Activated CD4-positive, alpha-beta T cell treated with anti-CD3 and anti-CD28 coated beads, Interleukin-2, amount 10 ng/mL, durations not matched to agents 7 days and 5 days (primary cell): ENCODE data around the gene DMXL1. TPM values are rescaled to one million over a fixed set of nuclear protein-coding genes. Genes with fewer than 3 reads are reported as not detected.

Experiments used
- CTCF ChIA-PET: fragments of 350-600 bp; sonication (Branson Sonifier 250); formaldehyde crosslinking; loops from one replicate; lab custom pipeline; 2021; ENCODE audit warnings: antibody characterized with exemption; lab: Charles Lee
- POLR2A ChIA-PET: fragments of 350-600 bp; sonication (Branson Sonifier 250); formaldehyde crosslinking; loops from one replicate; lab custom pipeline; 2021; ENCODE audit warnings: antibody characterized with exemption; lab: Charles Lee
- DNase-seq: peaks from one replicate; pipeline ENCODE4 v3.0.0-alpha.2; 2020
- H3K27ac Mint-ChIP-seq: one replicate; pipeline ENCODE4 v1.8.0; 2021; ENCODE audit warnings: mild to moderate bottlenecking, moderate library complexity, mixed read lengths
- H3K27me3 Mint-ChIP-seq: one replicate; pipeline ENCODE4 v1.8.0; 2021; ENCODE audit warnings: mixed read lengths
- H3K36me3 Mint-ChIP-seq: one replicate; pipeline ENCODE4 v1.8.0; 2021; ENCODE audit warnings: low read depth, mixed read lengths
- H3K4me1 Mint-ChIP-seq: one replicate; pipeline ENCODE4 v1.8.0; 2021; ENCODE audit warnings: mixed read lengths
- H3K4me3 Mint-ChIP-seq: one replicate; pipeline ENCODE4 v1.8.0; 2021; ENCODE audit warnings: mild to moderate bottlenecking, moderate library complexity, mixed read lengths
- H3K9me3 Mint-ChIP-seq: one replicate; pipeline ENCODE4 v1.8.0; 2021; ENCODE audit warnings: mixed read lengths
- total RNA-seq, 2 experiments: library from RNA; stranded (reverse); gene quantifications; one replicate each; pipeline ENCODE4 v1.2.3, GENCODE V29; 2021

DMXL1 gene
- total RNA-seq, 2 experiments from 2014 or later = 28.4 to 29.3 TPM

DNA sequence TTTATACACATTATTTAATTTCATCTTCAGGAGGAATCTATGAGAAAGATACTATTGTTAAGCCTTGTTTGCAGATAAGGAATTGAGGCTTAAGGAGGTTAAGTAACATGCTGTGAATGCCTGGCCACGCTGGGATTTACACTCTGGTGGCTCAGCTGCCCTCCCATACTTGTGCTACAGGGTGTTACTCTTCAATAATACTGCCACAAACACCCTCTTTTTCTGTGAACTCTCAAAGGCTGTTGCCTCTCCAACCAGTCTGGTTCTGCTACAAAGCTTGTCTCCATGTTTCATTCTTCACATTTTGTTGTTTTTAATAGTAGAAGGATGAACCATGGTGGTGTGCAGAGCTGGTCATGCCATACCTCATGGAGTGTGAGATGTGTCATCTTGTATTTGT lies 208.2 kb downstream of the DMXL1 start:
- Mint-ChIP-seq H3K9me3 (no peaks in the 10 kb centered on the region), H3K27me3 (no peaks in the 10 kb centered on the region), H3K4me1 (peaks cover 97% of the 10 kb centered on the region), H3K36me3 (peaks cover 91% of the 10 kb centered on the region), H3K27ac (peak overlapping the region; percentile 80), H3K4me3 (peak overlapping the region; percentile 64)
- CTCF ChIA-PET = interaction anchor here (1.2 kb wide), 1 partner anchor 9 kb away, joined by 3 read pairs; no protein-coding TSS in a partner anchor
- DNase-seq = no peak
- POLR2A ChIA-PET = no interaction called here

DNA sequence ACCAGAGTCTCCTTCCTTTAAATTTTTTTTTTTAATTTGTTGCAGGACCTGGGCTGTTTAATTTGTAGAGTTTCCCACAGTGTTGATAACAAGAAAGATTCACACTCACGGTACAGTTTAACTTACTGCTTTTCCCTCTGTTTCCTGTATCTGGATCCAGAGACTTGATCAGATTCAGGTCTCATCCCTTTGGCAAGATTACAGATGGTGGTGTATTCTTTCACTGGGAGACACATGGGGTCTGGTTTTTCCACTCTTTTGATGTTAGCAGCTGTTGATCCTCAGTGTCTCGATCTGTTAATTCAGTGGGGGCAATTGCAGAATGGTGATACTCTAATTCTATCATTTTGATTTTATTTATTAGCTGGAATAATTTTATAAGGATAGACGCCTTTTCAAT lies 209.5 kb downstream of the DMXL1 start:
- H3K27me3 Mint-ChIP-seq = no peaks in the 10 kb centered on the region
- H3K27ac Mint-ChIP-seq = no peak overlapping the region
- H3K4me1 Mint-ChIP-seq = peaks cover 96% of the 10 kb centered on the region
- DNase-seq = no peak
- ChIA-PET POLR2A (no interaction called here), CTCF (interaction anchor here (1.7 kb wide), 1 partner anchor 10 kb away, joined by 3 read pairs; no protein-coding TSS in a partner anchor)
- H3K9me3 Mint-ChIP-seq = no peaks in the 10 kb centered on the region
- no peak overlapping the region for H3K4me3 Mint-ChIP-seq
- H3K36me3 Mint-ChIP-seq = peaks cover 84% of the 10 kb centered on the region

DNA sequence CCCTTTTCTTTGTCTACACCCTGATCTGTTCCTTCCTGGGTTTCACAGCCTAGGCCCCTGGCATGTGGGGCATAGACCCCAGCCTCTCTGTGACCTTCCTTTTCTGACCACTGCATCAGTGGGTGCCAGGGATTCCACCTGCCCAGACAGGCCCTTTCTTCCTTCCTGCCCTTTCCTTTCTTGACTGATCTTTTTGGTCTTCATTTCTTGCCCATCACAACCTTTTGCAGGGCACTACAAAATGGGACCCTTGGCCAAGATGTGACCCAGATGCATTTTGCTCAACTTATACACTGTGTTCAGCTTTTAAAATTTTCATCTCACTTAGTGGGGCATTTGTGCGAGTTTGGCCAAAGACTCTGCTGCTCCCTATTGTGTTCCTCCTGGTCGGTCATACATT lies 211.7 kb downstream of the DMXL1 start:
- POLR2A ChIA-PET = no interaction called here
- H3K4me3 Mint-ChIP-seq = no peak overlapping the region
- peaks cover 79% of the 10 kb centered on the region for H3K36me3 Mint-ChIP-seq
- no peak for DNase-seq
- CTCF ChIA-PET = interaction anchor here (1.6 kb wide), 1 partner anchor 13 kb away, joined by 3 read pairs; no protein-coding TSS in a partner anchor
- peaks cover 98% of the 10 kb centered on the region for H3K4me1 Mint-ChIP-seq
- no peaks in the 10 kb centered on the region for H3K27me3 Mint-ChIP-seq
- H3K9me3 Mint-ChIP-seq = no peaks in the 10 kb centered on the region
- H3K27ac Mint-ChIP-seq = peak overlapping the region; percentile 80

DNA sequence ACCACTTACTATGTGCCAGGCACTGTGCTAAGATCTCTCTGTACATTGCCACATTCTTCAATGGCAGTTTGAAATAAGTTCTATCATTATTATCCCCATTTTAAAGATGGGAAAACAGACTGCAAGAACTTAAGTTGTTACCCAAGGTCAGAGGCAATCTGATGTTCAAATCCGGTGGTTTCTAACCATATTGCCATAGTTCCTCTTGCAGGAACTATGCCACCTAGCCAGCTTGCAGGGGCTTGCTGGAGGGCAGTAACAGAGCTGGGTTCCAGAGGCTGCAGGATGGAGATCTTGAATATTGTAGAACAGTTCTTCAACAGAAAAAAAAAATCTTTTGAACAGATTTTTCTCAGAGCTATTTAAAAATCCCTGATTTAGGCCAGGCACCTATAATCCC lies 213.1 kb downstream of the DMXL1 start:
- DNase-seq = no peak
- peak overlapping the region; percentile 80 for H3K27ac Mint-ChIP-seq
- ChIA-PET CTCF (interaction anchor here (1.6 to 2.1 kb wide), 2 partner anchors 14 to 16 kb away, joined by 3 to 7 read pairs; no protein-coding TSS in a partner anchor), POLR2A (no interaction called here)
- H3K4me3 Mint-ChIP-seq = no peak overlapping the region
- H3K27me3 Mint-ChIP-seq = no peaks in the 10 kb centered on the region
- H3K9me3 Mint-ChIP-seq = no peaks in the 10 kb centered on the region
- peaks cover 71% of the 10 kb centered on the region for H3K36me3 Mint-ChIP-seq
- peaks cover 98% of the 10 kb centered on the region for H3K4me1 Mint-ChIP-seq

DNA sequence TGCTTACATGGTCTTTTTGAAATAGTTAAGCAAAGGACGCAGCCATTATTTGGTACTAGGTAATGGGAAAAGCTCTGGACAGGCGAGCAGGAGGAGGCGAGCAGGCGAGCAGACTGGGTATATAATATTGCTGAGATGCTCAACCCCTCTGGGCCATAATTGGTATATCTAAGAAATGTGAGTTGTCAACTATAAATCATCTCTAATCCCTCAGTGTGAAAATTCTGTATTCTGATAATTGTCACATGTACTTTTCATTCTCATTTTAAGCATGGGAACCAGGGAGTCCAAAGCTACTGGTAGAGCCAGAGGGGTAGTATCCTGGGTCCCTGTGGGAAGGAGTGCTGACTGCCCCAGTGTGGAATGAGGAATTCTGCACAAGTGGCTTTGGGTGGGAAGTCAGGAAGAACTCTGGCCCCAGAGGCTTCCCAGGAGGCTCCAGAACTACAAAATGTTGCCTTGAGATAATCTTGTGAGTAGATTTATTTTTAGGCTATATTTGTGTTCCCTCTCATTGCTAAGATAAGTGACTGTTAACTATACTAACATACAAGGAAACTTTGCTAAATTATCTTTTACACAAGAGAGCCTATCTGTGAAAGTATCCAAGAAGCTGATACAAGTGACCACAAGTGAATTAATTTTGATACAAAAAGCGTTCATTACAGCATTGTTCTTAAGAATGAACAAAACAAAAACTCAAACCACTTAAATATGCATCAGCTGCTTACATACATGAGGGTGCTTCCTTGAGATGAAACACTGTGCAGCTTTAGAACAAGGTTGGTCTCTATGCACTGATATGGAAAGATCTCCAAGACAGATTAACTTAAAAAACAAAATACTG lies 214.4 kb downstream of the DMXL1 start:
- H3K4me1 Mint-ChIP-seq = peaks cover 99% of the 10 kb centered on the region
- no peak for DNase-seq
- ChIA-PET POLR2A (no interaction called here), CTCF (interaction anchor here (0.7 to 2.1 kb wide), 2 partner anchors 15 to 53 kb away, joined by 3 to 7 read pairs; no protein-coding TSS in a partner anchor)
- peak overlapping the region; percentile 93 for H3K27ac Mint-ChIP-seq
- H3K9me3 Mint-ChIP-seq = peaks cover under 1% of the 10 kb centered on the region
- H3K36me3 Mint-ChIP-seq = peaks cover 69% of the 10 kb centered on the region
- H3K4me3 Mint-ChIP-seq = peak overlapping the region; percentile 22
- no peaks in the 10 kb centered on the region for H3K27me3 Mint-ChIP-seq

DNA sequence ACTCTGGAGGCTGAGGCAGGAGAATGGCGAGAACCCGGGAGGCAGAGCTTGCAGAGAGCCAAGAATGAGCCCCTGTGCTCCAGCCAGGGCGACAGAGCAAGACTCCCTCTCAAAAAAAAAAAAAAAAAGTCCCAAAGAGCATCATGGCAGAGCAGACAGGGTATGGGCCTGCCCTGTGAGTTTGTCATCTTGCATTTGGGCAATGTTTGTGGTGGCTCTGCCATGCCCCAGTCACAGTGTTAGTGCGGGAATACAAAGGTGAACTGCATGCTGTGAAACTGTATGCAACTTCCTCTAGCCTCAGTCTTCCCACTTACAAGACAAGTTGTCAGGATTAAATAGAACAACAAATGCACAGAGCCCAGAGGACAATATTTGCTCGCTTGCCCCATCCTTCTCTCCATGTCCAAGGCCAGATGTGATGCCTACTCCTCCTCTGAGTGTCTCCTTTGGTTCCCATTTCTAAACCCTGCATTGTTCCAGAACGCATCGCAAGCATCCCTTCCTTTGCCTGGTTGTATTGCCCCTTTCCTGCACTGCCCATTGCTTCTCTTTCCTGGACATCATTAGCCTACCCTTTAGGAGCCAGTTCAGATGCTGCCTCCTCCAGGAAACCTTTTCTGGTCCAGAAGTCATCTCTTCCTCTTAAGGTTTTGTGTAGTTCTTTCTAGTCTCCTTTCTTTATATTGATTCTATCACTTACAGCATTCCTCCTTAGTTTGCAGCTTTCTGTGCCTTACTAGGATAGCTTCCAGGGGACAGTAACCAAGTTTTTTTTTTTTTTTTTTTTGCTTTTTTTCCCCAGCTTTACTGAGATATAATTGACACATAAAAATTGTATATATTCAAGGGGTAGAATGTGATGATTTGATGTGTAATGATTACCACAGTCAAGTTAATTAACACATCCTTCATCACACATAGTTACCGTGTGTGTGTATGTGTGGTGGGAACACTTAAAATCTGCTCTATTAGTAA lies 215.9 kb downstream of the DMXL1 start:
- CTCF ChIA-PET = interaction anchor here (0.9 to 1.2 kb wide), 2 partner anchors 26 to 29 kb away, joined by 3 to 4 read pairs; no protein-coding TSS in a partner anchor
- Mint-ChIP-seq H3K36me3 (peaks cover 67% of the 10 kb centered on the region), H3K9me3 (peaks cover 3% of the 10 kb centered on the region), H3K4me3 (peak overlapping the region; percentile 73), H3K4me1 (peaks cover 98% of the 10 kb centered on the region), H3K27me3 (no peaks in the 10 kb centered on the region), H3K27ac (peak overlapping the region; percentile 93)
- POLR2A ChIA-PET = interaction anchor here (1.0 kb wide), 1 partner anchor 49 kb away, joined by 3 read pairs; no protein-coding TSS in a partner anchor
- DNase-seq = no peak

DNA sequence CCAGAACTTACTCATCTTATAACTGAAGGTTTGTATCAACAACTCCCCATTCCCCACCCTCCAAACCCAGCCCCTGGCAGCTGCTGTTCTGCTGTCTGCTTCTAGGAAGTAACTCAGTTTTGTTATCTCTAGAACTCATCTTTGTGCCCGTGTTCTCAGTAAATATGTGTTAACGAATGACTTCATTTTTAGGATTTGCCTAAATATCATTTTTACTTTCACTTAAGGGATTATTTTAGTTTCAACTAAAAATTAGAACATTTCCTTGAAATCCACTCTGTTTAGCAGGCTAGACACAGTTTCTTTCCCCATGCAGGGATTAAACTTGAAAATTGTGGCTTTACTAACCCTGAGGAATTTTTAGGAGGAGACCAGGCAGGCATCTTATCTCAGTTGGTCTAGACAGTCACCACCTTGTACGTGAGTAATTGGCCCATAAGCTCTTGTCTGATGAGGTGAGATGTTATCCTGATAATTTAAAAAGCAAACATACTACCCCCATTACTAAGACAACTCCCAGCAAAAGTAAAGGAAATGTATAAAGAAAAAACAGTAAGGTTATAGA lies 216.7 kb downstream of the DMXL1 start:
- H3K36me3 Mint-ChIP-seq = peaks cover 66% of the 10 kb centered on the region

DNA sequence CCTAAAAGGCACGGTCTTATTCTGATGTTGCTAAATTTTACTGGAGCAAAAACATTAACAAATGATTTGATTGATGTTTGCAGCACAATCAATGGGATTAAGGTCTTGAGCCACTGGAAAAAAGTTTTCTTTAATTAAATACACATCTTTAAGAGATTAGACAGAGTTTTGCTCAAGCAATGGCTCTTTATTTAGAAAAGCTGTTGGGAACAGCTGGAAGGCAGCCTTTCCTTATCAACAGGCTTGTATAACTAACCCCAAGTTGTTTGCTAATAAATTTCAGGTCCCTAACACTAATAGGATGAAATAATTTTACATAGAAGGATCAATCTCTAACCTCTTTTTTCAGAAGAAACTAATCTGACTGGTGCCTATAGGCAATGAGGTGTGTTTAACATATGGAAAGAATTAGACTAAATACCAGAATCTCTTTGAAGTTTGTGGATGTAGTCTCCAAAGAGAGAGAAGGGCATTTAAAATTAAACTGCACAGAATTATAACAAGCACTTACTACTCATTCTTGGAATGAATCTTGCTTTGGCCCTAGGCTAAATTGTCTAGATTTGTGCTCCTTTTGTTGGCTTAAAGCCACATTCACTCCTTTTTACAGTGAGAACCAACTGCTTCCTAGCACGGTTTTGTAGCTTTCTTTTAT lies 217.6 kb downstream of the DMXL1 start:
- Mint-ChIP-seq H3K4me1 (peaks cover 95% of the 10 kb centered on the region), H3K9me3 (peaks cover 10% of the 10 kb centered on the region), H3K4me3 (peak overlapping the region; percentile 73), H3K27ac (peak overlapping the region; percentile 93), H3K36me3 (peaks cover 66% of the 10 kb centered on the region), H3K27me3 (no peaks in the 10 kb centered on the region)
- no peak for DNase-seq
- ChIA-PET CTCF (interaction anchor here (0.9 to 3.6 kb wide), 3 partner anchors 45 to 301 kb away, joined by 3 to 11 read pairs (median 3); no protein-coding TSS in a partner anchor), POLR2A (no interaction called here)

More for the DNA sequence above, 216.7 kb downstream of the DMXL1 start:
- CTCF ChIA-PET = interaction anchor here (0.9 to 3.6 kb wide), 3 partner anchors 25 to 46 kb away, joined by 3 to 11 read pairs (median 4); no protein-coding TSS in a partner anchor
- H3K9me3 Mint-ChIP-seq = peaks cover 4% of the 10 kb centered on the region
- POLR2A ChIA-PET = interaction anchor here (1.0 kb wide), 1 partner anchor 49 kb away, joined by 3 read pairs; no protein-coding TSS in a partner anchor
- H3K27me3 Mint-ChIP-seq = no peaks in the 10 kb centered on the region
- H3K4me1 Mint-ChIP-seq = peaks cover 96% of the 10 kb centered on the region
- DNase-seq = peak; percentile 68
- peak overlapping the region; percentile 73 for H3K4me3 Mint-ChIP-seq
- H3K27ac Mint-ChIP-seq = peak overlapping the region; percentile 93

DNA sequence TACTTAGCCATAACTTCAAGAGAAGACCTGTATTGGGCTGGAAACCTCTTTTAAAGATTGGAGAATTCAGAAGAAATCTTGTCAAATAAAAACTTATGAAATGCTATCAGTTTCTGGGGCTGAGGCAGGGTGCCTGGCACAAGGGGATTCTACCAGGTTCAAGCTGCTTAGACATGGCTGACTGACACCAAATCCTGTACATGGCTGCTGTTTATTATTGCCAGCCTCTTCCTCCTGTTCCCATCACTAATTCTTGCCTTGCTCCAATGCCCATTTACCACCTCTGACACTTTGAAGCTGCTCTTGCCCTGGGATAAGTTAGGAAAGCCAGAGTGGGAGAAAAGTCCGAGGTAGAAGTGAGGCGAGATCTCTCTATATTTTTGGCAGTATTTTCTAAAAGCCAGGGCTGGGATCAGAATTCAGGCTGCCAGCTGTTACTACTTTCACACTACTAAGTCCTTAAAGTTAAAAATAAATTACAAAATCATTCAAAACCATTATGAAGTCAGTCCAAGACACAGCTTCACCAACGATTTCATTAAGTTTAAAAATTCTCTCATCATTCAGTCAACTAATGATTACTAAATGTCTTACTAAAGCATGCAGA lies 218.7 kb downstream of the DMXL1 start:
- POLR2A ChIA-PET = interaction anchor here (0.7 kb wide), 1 partner anchor 268 kb away, joined by 3 read pairs; no protein-coding TSS in a partner anchor
- H3K9me3 Mint-ChIP-seq = peaks cover 14% of the 10 kb centered on the region
- peaks cover 91% of the 10 kb centered on the region for H3K4me1 Mint-ChIP-seq
- peak overlapping the region; percentile 53 for H3K4me3 Mint-ChIP-seq
- H3K27me3 Mint-ChIP-seq = no peaks in the 10 kb centered on the region
- CTCF ChIA-PET = interaction anchor here (0.7 to 3.6 kb wide), 9 partner anchors 8 to 301 kb away, joined by 3 to 15 read pairs (median 4); partner anchors contain the start of gene DTWD2
- no peak for DNase-seq
- H3K27ac Mint-ChIP-seq = peak overlapping the region; percentile 79
- peaks cover 67% of the 10 kb centered on the region for H3K36me3 Mint-ChIP-seq

DNA sequence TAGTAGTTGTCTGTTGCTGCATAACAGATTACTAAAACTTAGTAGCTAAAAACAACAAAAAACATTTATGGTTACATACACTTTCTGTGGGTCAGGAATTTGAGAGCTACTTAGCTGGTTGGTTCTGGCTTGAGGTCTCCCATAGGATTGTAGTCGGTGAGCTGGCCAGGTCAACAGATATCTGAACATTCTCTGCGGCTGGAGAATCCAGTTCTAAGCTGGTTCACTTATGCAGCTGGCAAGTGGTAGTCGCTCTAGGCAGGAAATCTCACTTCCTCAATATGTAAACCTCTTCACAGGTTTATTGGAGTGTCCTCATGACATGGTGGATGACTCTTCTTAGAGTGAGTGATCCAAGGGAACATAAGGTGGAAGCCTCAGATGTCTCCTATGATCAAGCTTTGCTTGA lies 219.3 kb downstream of the DMXL1 start:
- Mint-ChIP-seq H3K4me3 (peak overlapping the region; percentile 53), H3K4me1 (peaks cover 90% of the 10 kb centered on the region), H3K27ac (peak overlapping the region; percentile 83), H3K36me3 (peaks cover 70% of the 10 kb centered on the region), H3K9me3 (peaks cover 14% of the 10 kb centered on the region), H3K27me3 (no peaks in the 10 kb centered on the region)
- ChIA-PET POLR2A (no interaction called here), CTCF (interaction anchor here (0.6 to 3.6 kb wide), 11 partner anchors 9 to 302 kb away, joined by 3 to 15 read pairs (median 5); partner anchors contain the start of gene DTWD2)
- no peak for DNase-seq

DNA sequence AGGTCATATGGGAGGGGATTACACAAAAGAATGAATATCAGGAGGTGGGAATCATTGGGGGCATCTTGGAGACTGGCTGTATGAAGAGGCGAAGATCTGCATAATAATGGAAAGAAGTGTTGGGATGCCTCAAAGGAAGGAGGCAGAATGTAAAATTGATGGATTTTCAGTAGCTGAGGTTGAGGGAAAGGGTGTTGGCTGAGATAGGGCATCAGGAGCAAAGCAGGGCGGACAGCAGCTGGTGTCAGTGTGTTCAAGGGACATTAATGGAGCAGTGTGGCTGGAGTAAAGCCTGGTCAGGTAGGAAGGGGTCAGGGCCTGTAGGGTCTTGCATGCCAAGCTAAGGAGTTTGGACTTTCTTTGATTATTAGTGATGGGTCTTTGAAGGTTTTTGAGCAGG lies 219.7 kb downstream of the DMXL1 start:
- DNase-seq = no peak
- ChIA-PET CTCF (interaction anchor here (0.6 to 3.6 kb wide), 12 partner anchors 9 to 302 kb away, joined by 3 to 15 read pairs (median 5); partner anchors contain the start of gene DTWD2), POLR2A (no interaction called here)
- Mint-ChIP-seq H3K9me3 (peaks cover 14% of the 10 kb centered on the region), H3K36me3 (peaks cover 68% of the 10 kb centered on the region), H3K4me1 (peaks cover 85% of the 10 kb centered on the region), H3K27ac (peak overlapping the region; percentile 83), H3K27me3 (no peaks in the 10 kb centered on the region), H3K4me3 (no peak overlapping the region)
